CD14-positive monocyte (primary cell): ENCODE data around the gene RCHY1. TPM values are rescaled to one million over a fixed set of nuclear protein-coding genes. Genes with fewer than 3 reads are reported as not detected.
A peak's percentile ranks its signal among the peaks of the same experiment; 100 is the strongest.
"Not testable (repeated sequence)": the region's sequence is repeated elsewhere in the genome, so short reads cannot be mapped to it uniquely, and the experiment has no call there.

Experiments
- DNase-seq, 3 donors: peaks; one replicate each; pipeline ENCODE4 v3.0.0-alpha.2; 2011 to 2022
- H2AFZ ChIP-seq: 2 replicates; pipeline ENCODE4 v1.6.0; 2012; ENCODE audit warnings: mild to moderate bottlenecking, low read depth, low read length, inconsistent platforms; ENCODE audit not compliant: insufficient read depth, poor library complexity, severe bottlenecking
- H3K27ac ChIP-seq, 2 donors: 1 replicate in 1 of 2; 2 replicates in 1 of 2; pipeline ENCODE4 v1.5.1; 2012 to 2013; ENCODE audit warnings: low read length in 2 of 2, control low read depth in 1 of 2, inconsistent platforms in 1 of 2, low read depth in 1 of 2, mild to moderate bottlenecking in 1 of 2
- H3K27me3 ChIP-seq, 2 donors: one replicate each; pipeline versions ENCODE4 v1.6.0 to v1.6.1; 2011 to 2013; ENCODE audit warnings: low read length in 2 of 2; ENCODE audit not compliant: control insufficient read depth in 2 of 2, insufficient read depth in 2 of 2
- H3K36me3 ChIP-seq, 2 donors: replicated peaks in 1 of 2; 1 replicate in 1 of 2; 2 replicates in 1 of 2; pipeline versions ENCODE4 v1.5.1 to v1.6.1; 2012 to 2013; ENCODE audit warnings: low read length in 2 of 2, control low read depth in 1 of 2, inconsistent platforms in 1 of 2, mild to moderate bottlenecking in 1 of 2; ENCODE audit not compliant: insufficient read depth in 2 of 2, control insufficient read depth in 1 of 2
- H3K4me1 ChIP-seq, 2 donors: 1 replicate in 1 of 2; 2 replicates in 1 of 2; pipeline versions ENCODE4 v1.5.1 to v1.6.1; 2012 to 2013; ENCODE audit warnings: low read length in 2 of 2, control low read depth in 1 of 2, inconsistent platforms in 1 of 2, mild to moderate bottlenecking in 1 of 2, moderate library complexity in 1 of 2; ENCODE audit not compliant: insufficient read depth in 2 of 2, control insufficient read depth in 1 of 2
- H3K4me2 ChIP-seq: replicated peaks from 2 replicates; pipeline ENCODE3; 2012; ENCODE audit warnings: low read length, moderate library complexity, mild to moderate bottlenecking; ENCODE audit not compliant: poor library complexity, severe bottlenecking; ENCODE audit errors: extremely low read depth
- H3K4me3 ChIP-seq, 3 experiments: fragments of 200-600 bp in 1 of 3; sonication (generic) in 1 of 3; replicated peaks in 1 of 3; 1 replicate in 2 of 3; 2 replicates in 1 of 3; pipeline ENCODE4 v1.5.1; 2011 to 2013; ENCODE audit warnings: low read length in 3 of 3, mild to moderate bottlenecking in 3 of 3, control low read depth in 2 of 3, low read depth in 2 of 3, inconsistent platforms in 1 of 3, moderate library complexity in 1 of 3
- H3K79me2 ChIP-seq: 2 replicates; pipeline ENCODE4 v1.6.0; 2012; ENCODE audit warnings: mild to moderate bottlenecking, control low read depth, inconsistent platforms, low read length, moderate library complexity; ENCODE audit not compliant: insufficient read depth
- H3K9ac ChIP-seq: 2 replicates; pipeline ENCODE4 v1.6.0; 2017; ENCODE audit warnings: low read length, mild to moderate bottlenecking; ENCODE audit not compliant: insufficient read depth, poor library complexity, severe bottlenecking
- H3K9me3 ChIP-seq, 2 donors: replicated peaks in 1 of 2; 1 replicate in 1 of 2; 2 replicates in 1 of 2; pipeline versions ENCODE4 v1.5.1 to v1.6.1; 2012 to 2013; ENCODE audit warnings: low read length in 2 of 2, control low read depth in 1 of 2; ENCODE audit not compliant: control insufficient read depth in 1 of 2, insufficient read depth in 1 of 2
- H4K20me1 ChIP-seq: 2 replicates; pipeline ENCODE4 v1.6.0; 2012; ENCODE audit warnings: mild to moderate bottlenecking, low read length, control low read depth, moderate library complexity; ENCODE audit not compliant: insufficient read depth
- H3K27ac Mint-ChIP-seq, 7 donors: one replicate each; pipeline ENCODE4 v1.8.0; 2020; ENCODE audit warnings: mild to moderate bottlenecking in 7 of 7, mixed read lengths in 7 of 7, moderate library complexity in 6 of 7, inconsistent platforms in 2 of 7
- H3K27me3 Mint-ChIP-seq, 3 donors: one replicate each; pipeline ENCODE4 v1.8.0; 2021 to 2022; ENCODE audit warnings: low read depth in 3 of 3, mild to moderate bottlenecking in 3 of 3, mixed read lengths in 3 of 3, moderate library complexity in 3 of 3, inconsistent platforms in 1 of 3
- H3K36me3 Mint-ChIP-seq, 2 donors: one replicate each; pipeline ENCODE4 v1.8.0; 2020; ENCODE audit warnings: mixed read lengths in 2 of 2, inconsistent platforms in 1 of 2, mild to moderate bottlenecking in 1 of 2
- H3K4me1 Mint-ChIP-seq: one replicate; pipeline ENCODE4 v1.8.0; 2020; ENCODE audit warnings: mild to moderate bottlenecking, mixed read lengths
- H3K4me3 Mint-ChIP-seq, 2 donors: one replicate each; pipeline ENCODE4 v1.8.0; 2020; ENCODE audit warnings: mild to moderate bottlenecking in 2 of 2, mixed read lengths in 2 of 2, moderate library complexity in 1 of 2
- H3K9me3 Mint-ChIP-seq, 7 donors: one replicate each; pipeline ENCODE4 v1.8.0; 2020 to 2022; ENCODE audit warnings: mixed read lengths in 7 of 7, mild to moderate bottlenecking in 6 of 7, moderate library complexity in 6 of 7, inconsistent platforms in 2 of 7
- CTCF ChIP-seq: fragments of 200-600 bp; IDR thresholded peaks from one replicate; pipeline ENCODE4 v1.8.0; 2022; ENCODE audit warnings: antibody characterized with exemption, mild to moderate bottlenecking
- WGBS: methylation state at CpG from one replicate; pipeline ENCODE4 v1.1.5; 2013; ENCODE audit warnings: missing lambda C conversion rate; ENCODE audit not compliant: insufficient coverage; 5-methylcytosine and 5-hydroxymethylcytosine counted together
- intact Hi-C, 2 donors: fragments of 100-400 bp; cut with micrococcal nuclease; formaldehyde crosslinking; loops; one replicate each; pipeline versions ENCODE4 v1.15.0 to v1.15.1; 2023
- polyA plus RNA-seq, 3 donors: library from polyadenylated mRNA; depleted of rRNA in 1 of 3; unstranded in 2 of 3; stranded (reverse) in 1 of 3; fragments of 300-500 nt in 2 of 3; fragments of >200 nt in 1 of 3; fragmentation: Illumina TruSeq in 2 of 3; gene quantifications; 1 replicate in 2 of 3; 2 replicates in 1 of 3; pipeline ENCODE4 v1.2.3, GENCODE V29; 2012 to 2021

The RCHY1 gene
- polyA plus RNA-seq, 3 donors: 22.5 to 44.1 (median 23.0) TPM

DNA sequence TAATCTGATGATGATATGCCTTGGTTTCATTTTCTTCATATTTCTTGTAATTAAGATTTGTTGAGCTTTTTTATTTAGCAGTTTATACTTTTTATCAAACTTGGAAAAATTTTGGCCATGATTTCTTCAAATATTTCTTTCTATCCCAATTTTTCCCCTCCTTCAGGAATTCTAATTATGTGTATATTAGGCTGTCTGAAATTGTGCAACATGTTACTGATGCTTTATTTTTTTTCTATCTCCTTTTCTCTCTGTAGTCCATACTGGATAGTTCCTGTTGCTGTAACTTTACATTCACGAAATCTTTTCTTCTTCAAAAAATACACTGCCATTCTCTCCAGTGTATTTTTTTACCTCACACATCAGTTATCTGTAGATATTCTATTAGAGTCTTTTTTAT is 10.9 kb upstream of the RCHY1 start:
- Histone ChIP-seq H3K9ac (no peak overlapping the region), H2AFZ (no peak overlapping the region), H3K36me3 (peaks cover 68 to 85% of the 10 kb centered on the region in 2 donors), H3K79me2 (no peaks in the 10 kb centered on the region), H3K9me3 (no peaks in the 10 kb centered on the region), H3K4me2 (no peak overlapping the region), H3K4me3 (no peak overlapping the region), H3K4me1 (no peaks in the 10 kb centered on the region), H3K27me3 (no peaks in the 10 kb centered on the region), H4K20me1 (no peaks in the 10 kb centered on the region), H3K27ac (no peak overlapping the region)
- Mint-ChIP-seq H3K4me3 (no peak overlapping the region), H3K36me3 (peaks cover 71 to 82% of the 10 kb centered on the region in 2 donors), H3K27ac (peak overlapping the region in 1 of 7 donors; percentile 30), H3K27me3 (peaks cover 0 to 2% (median 0%) of the 10 kb centered on the region in 3 donors), H3K9me3 (no peaks in the 10 kb centered on the region), H3K4me1 (peaks cover 3% of the 10 kb centered on the region)
- WGBS: no CpG with 5 or more reads among the region's 1 CpG
- no peak for DNase-seq
- intact Hi-C loops: no loop called here
- TF ChIP-seq CTCF: no peak

DNA sequence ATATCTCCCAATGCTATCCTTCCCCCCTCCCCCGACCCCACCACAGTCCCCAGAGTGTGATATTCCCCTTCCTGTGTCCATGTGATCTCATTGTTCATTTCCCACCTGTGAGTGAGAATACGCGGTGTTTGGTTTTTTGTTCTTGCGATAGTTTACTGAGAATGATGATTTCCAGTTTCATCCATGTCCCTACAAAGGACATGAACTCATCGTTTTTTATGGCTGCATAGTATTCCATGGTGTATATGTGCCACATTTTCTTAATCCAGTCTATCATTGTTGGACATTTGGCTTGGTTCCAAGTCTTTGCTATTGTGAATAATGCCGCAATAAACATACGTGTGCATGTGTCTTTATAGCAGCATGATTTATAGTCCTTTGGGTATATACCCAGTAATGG is 5.2 kb upstream of the RCHY1 start:
- not testable (repeated sequence) for H3K27me3 Mint-ChIP-seq, H3K9me3 Mint-ChIP-seq, H3K27ac Mint-ChIP-seq, H3K4me3 Mint-ChIP-seq, H3K9me3 ChIP-seq, H3K4me2 ChIP-seq, H3K4me3 ChIP-seq, DNase-seq, H4K20me1 ChIP-seq, H3K27me3 ChIP-seq, H3K9ac ChIP-seq, H2AFZ ChIP-seq, H3K27ac ChIP-seq
- Mint-ChIP-seq H3K4me1 (peaks cover 14% of the 10 kb centered on the region), H3K36me3 (peaks cover 59 to 62% of the 10 kb centered on the region in 2 donors)
- WGBS: no CpG with 5 or more reads among the region's 7 CpGs
- intact Hi-C loops: loop anchor here (10.0 kb wide), 1 partner anchor 205 kb away; the partner anchor contains the start of gene USO1 (in 2 of the 2)
- Histone ChIP-seq H3K36me3 (peaks cover 36 to 61% of the 10 kb centered on the region in 2 donors), H3K4me1 (peaks cover 8 to 10% of the 10 kb centered on the region in 2 donors), H3K79me2 (peaks cover 11% of the 10 kb centered on the region)
